GM12801 (cell line): Measurements from ENCODE around the gene PCGF2.

Source experiments
- CTCF ChIP-seq: IDR thresholded peaks from one replicate; pipeline ENCODE4 v1.5.1; 2011; ENCODE audit warnings: control low read depth; ENCODE audit not compliant: insufficient read length; ENCODE audit errors: extremely low read depth

Gene PCGF2

GRCh38 chr17:38725066-38725465, 23.1 kb downstream of the PCGF2 start:
- TF ChIP-seq CTCF: no peak

GRCh38 chr17:38724337-38724988, 23.7 kb downstream of the PCGF2 start:
- no peak for TF ChIP-seq CTCF

- TF ChIP-seq CTCF: no peak
Observed at GRCh38 chr17:38721802-38722201, 26.3 kb downstream of the PCGF2 start.

GRCh38 chr17:38720941-38721340, 27.2 kb downstream of the PCGF2 start:
- no peak for TF ChIP-seq CTCF

GRCh38 chr17:38719943-38720641, 28.0 kb downstream of the PCGF2 start:
- TF ChIP-seq CTCF: no peak

- TF ChIP-seq CTCF: no peak
Observed at GRCh38 chr17:38719289-38719942, 28.7 kb downstream of the PCGF2 start.

GRCh38 chr17:38717139-38717745, 30.9 kb downstream of the PCGF2 start:
- TF ChIP-seq CTCF: no peak
